Calu3 (cell line): ENCODE measurements around the gene RFNG. TPM values are rescaled to one million over a fixed set of nuclear protein-coding genes. Genes with fewer than 3 reads are reported as not detected.

Source experiments
- BruUV-seq: library from RNA; stranded (reverse); fragments of 400-500 nt; replicated peaks from 2 replicates; lab custom pipeline; 2021; lab: Mats Ljungman, UMichigan
- CTCF ChIA-PET: fragments of 300-600 bp; sonication (Branson Sonifier 250); formaldehyde crosslinking; loops from one replicate; lab custom pipeline; 2022; ENCODE audit warnings: antibody characterized with exemption; lab: Charles Lee
- DNase-seq: peaks from one replicate; pipeline ENCODE4 v3.0.0; 2022
- H3K27ac Mint-ChIP-seq: one replicate; pipeline ENCODE4 v1.8.0; 2022; ENCODE audit warnings: mixed read lengths; ENCODE audit not compliant: unreplicated experiment
- H3K27me3 Mint-ChIP-seq: one replicate; pipeline ENCODE4 v1.8.0; 2022; ENCODE audit warnings: mixed read lengths; ENCODE audit not compliant: unreplicated experiment
- H3K36me3 Mint-ChIP-seq: one replicate; pipeline ENCODE4 v1.8.0; 2022; ENCODE audit warnings: mild to moderate bottlenecking, moderate library complexity, mixed read lengths; ENCODE audit not compliant: insufficient read depth, unreplicated experiment
- H3K4me1 Mint-ChIP-seq: one replicate; pipeline ENCODE4 v1.8.0; 2022; ENCODE audit warnings: mild to moderate bottlenecking, low read depth, mixed read lengths; ENCODE audit not compliant: unreplicated experiment
- H3K4me3 Mint-ChIP-seq: one replicate; pipeline ENCODE4 v1.8.0; 2022; ENCODE audit warnings: mild to moderate bottlenecking, low read depth, moderate library complexity, mixed read lengths; ENCODE audit not compliant: unreplicated experiment
- H3K9me3 Mint-ChIP-seq: one replicate; pipeline ENCODE4 v1.8.0; 2022; ENCODE audit warnings: low read depth, mixed read lengths; ENCODE audit not compliant: unreplicated experiment
- CTCF ChIP-seq: fragments of 200-600 bp; IDR thresholded peaks from one replicate; pipeline ENCODE4 v1.8.0; 2022; ENCODE audit warnings: antibody characterized with exemption; ENCODE audit not compliant: unreplicated experiment
- intact Hi-C: fragments of 100-400 bp; cut with micrococcal nuclease; formaldehyde crosslinking; loops from one replicate; pipeline ENCODE4 v1.10.0; 2022; ENCODE audit not compliant: unreplicated experiment
- total RNA-seq: library from RNA; stranded (reverse); gene quantifications from 2 replicates; pipeline ENCODE4 v1.2.3, GENCODE V29; 2022

RFNG gene
- total RNA-seq, 1 experiment from 2014 or later, result 33.5 TPM

- no peak for TF ChIP-seq CTCF
- peaks cover 35% of the 10 kb centered on the region for H3K36me3 Mint-ChIP-seq
- no peaks in the 10 kb centered on the region for H3K9me3 Mint-ChIP-seq
- H3K4me3 Mint-ChIP-seq, result no peak overlapping the region
- H3K27me3 Mint-ChIP-seq, result no peaks in the 10 kb centered on the region
- H3K4me1 Mint-ChIP-seq, result peaks cover 7% of the 10 kb centered on the region
- DNase-seq, result no peak
- BruUV-seq, result no TSS peak
- no peak overlapping the region for H3K27ac Mint-ChIP-seq
- intact Hi-C loops, result no loop called here
- CTCF ChIA-PET, result no interaction called here
Observed at GRCh38 chr17:82034371-82035011, 17.1 kb downstream of the RFNG start.

GRCh38 chr17:82033359-82034085 lies 18.1 kb downstream of the RFNG start:
- no peak for DNase-seq
- Mint-ChIP-seq H3K4me3 (no peak overlapping the region), H3K4me1 (peaks cover 7% of the 10 kb centered on the region), H3K27me3 (no peaks in the 10 kb centered on the region), H3K9me3 (no peaks in the 10 kb centered on the region), H3K36me3 (peaks cover 40% of the 10 kb centered on the region), H3K27ac (no peak overlapping the region)
- intact Hi-C loops, result no loop called here
- BruUV-seq, result no TSS peak
- no peak for TF ChIP-seq CTCF
- CTCF ChIA-PET, result no interaction called here

GRCh38 chr17:82031885-82032627 lies 19.6 kb downstream of the RFNG start:
- Mint-ChIP-seq H3K4me3 (peak overlapping the region; percentile 17), H3K27me3 (no peaks in the 10 kb centered on the region), H3K27ac (no peak overlapping the region), H3K36me3 (peaks cover 36% of the 10 kb centered on the region), H3K9me3 (no peaks in the 10 kb centered on the region), H3K4me1 (no peaks in the 10 kb centered on the region)
- CTCF ChIA-PET, result no interaction called here
- no TSS peak for BruUV-seq
- TF ChIP-seq CTCF, result no peak
- peak; percentile 49 for DNase-seq
- intact Hi-C loops, result no loop called here

- Mint-ChIP-seq H3K27me3 (no peaks in the 10 kb centered on the region), H3K36me3 (peaks cover 32% of the 10 kb centered on the region), H3K9me3 (no peaks in the 10 kb centered on the region), H3K4me1 (no peaks in the 10 kb centered on the region), H3K4me3 (peak within 1 kb of the TSS; percentile 32), H3K27ac (no peak within 1 kb of the TSS)
- DNase-seq, result no peak
- no peak for TF ChIP-seq CTCF
- intact Hi-C loops, result no loop called here
- CTCF ChIA-PET, result no interaction called here
- no TSS peak for BruUV-seq
Observed at GRCh38 chr17:82031303-82031884, 20.2 kb downstream of the RFNG start, which contains the start of gene RAC3. Gene RAC3 (plus strand): TSS chr17:82031678. CDS start chr17:82031762, 84 bp downstream.
